Muscle layer of duodenum (tissue), 2 donors: ENCODE results near the gene FAHD1.

Experiments used
- H3K27ac ChIP-seq: one replicate; pipeline ENCODE4 v1.7.0; 2013; ENCODE audit warnings: mild to moderate bottlenecking, low read length
- H3K27me3 ChIP-seq: one replicate; pipeline ENCODE4 v1.7.0; 2013; ENCODE audit warnings: low read depth, mild to moderate bottlenecking, control low read depth, low read length
- H3K36me3 ChIP-seq, 2 donors: one replicate each; pipeline ENCODE4 v1.7.0; 2013; ENCODE audit warnings: low read length in 2 of 2, control low read depth in 1 of 2, mild to moderate bottlenecking in 1 of 2; ENCODE audit not compliant: insufficient read depth in 2 of 2, control insufficient read depth in 1 of 2
- H3K4me1 ChIP-seq, 2 donors: one replicate each; pipeline ENCODE4 v1.7.0; 2013; ENCODE audit warnings: low read length in 2 of 2, mild to moderate bottlenecking in 2 of 2, control low read depth in 1 of 2, moderate library complexity in 1 of 2; ENCODE audit not compliant: insufficient read depth in 2 of 2, control insufficient read depth in 1 of 2
- H3K4me3 ChIP-seq, 2 donors: one replicate each; pipeline ENCODE4 v1.7.0; 2013; ENCODE audit warnings: low read length in 2 of 2, low read depth in 1 of 2, mild to moderate bottlenecking in 1 of 2
- H3K9me3 ChIP-seq, 2 donors: one replicate each; pipeline ENCODE4 v1.7.0; 2013; ENCODE audit warnings: low read length in 2 of 2, control low read depth in 1 of 2, mild to moderate bottlenecking in 1 of 2; ENCODE audit not compliant: control insufficient read depth in 1 of 2
- donor health status: healthy.

Gene FAHD1

DNA sequence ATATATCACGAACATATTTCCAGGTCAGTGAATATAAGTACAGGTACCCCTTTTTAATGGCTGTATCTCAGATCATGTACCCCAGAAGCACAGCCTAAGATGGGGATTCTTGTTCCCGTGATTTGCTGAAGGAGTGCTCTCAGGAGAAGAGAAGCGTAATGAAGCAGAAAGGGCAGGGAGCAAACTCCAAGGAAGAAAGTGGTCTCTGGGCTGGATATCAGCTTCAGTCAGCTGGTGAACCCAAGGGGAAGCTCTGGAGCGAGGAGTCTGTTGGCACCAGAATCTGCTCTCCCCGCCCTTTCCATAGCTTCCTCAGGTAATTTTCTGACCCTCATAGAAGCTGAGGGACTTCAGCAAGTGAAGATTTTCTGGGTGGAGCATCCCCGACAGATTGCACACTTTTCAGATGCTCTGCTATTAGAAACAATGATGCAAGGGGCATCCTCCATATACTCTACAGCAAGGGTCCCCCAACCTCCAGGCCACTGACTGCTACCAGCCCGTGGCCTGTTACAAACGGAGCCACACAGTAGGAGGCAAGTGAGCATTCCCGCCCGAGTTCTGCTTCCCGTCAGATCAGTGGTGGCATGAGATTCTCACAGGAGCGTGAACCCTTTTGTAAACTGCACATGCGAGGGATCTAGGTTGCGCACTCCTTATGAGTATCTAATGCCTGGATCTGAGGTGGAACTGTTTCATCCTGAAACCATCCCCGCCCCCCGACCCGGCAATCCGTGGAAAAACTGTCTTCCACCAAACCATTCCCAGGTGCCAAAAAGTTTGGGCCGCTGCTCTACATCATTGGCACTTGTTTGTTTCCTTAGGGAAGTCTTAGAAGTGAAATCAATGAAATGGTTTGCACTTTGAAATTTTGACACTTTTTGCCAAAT is 4.4 kb downstream of the FAHD1 start:
- no peaks in the 10 kb centered on the region for H3K9me3 ChIP-seq
- no peaks in the 10 kb centered on the region for H3K27me3 ChIP-seq
- H3K4me1 ChIP-seq: peaks cover 14 to 29% of the 10 kb centered on the region in 2 donors
- H3K36me3 ChIP-seq: peaks cover 0 to 19% of the 10 kb centered on the region in 2 donors
- H3K4me3 ChIP-seq: no peak overlapping the region
- H3K27ac ChIP-seq: peak overlapping the region; percentile 39

DNA sequence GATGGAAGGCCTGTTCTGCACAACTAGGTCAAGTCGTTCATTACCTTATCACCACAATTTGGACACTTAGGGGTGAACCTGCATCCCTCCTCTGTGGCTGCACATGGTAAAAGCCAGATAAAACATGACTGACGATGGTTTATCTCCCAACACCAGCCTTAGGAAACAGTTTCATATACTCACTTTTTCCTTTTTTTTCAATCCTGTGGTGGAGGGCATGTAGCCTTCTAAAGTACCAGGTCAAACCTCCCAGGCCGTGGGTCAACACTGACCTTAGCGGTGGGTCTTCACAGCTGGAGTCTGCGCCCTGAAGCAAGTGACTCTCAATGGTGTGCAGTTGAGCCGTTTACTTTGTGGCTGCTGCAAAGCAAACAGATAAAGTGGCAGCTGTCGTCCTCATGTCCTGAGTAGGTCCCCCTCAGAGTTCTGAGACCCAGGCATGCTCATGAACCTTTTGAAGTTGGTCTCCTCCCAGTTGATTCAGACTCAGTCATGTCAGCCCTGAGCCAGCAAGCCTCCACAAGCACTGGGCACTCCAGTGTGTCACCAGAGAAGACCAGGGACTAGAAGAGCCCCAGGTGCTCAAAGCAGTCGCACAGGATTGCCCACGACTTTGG is 5.9 kb downstream of the FAHD1 start:
- H3K27me3 ChIP-seq: no peaks in the 10 kb centered on the region
- no peak overlapping the region for H3K4me3 ChIP-seq
- peaks cover 14 to 24% of the 10 kb centered on the region in 2 donors for H3K4me1 ChIP-seq
- H3K36me3 ChIP-seq: peaks cover 0 to 19% of the 10 kb centered on the region in 2 donors
- H3K27ac ChIP-seq: no peak overlapping the region
- H3K9me3 ChIP-seq: no peaks in the 10 kb centered on the region

DNA sequence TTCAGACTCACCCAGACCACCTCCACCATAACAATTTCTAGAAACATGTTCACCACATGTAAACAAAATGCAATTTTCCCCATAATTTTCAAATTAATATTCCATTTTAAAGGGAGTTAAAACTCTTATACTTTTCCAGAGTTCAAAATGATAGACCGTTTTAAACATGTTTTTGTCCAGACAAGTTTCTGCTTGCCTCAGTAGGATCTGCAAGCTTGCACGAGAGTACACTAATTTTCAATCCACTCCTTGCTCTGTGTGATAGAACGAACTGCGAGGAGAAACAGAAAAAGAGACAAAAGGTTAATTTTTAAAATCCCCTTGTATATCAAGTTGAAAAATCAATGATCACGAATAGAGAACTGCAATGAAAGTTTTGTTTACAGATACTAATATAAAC is 7.1 kb downstream of the FAHD1 start:
- peaks cover 5 to 12% of the 10 kb centered on the region in 2 donors for H3K4me1 ChIP-seq
- no peak overlapping the region for H3K4me3 ChIP-seq
- H3K9me3 ChIP-seq: no peaks in the 10 kb centered on the region
- no peak overlapping the region for H3K27ac ChIP-seq
- H3K27me3 ChIP-seq: no peaks in the 10 kb centered on the region
- H3K36me3 ChIP-seq: peaks cover 0 to 20% of the 10 kb centered on the region in 2 donors

DNA sequence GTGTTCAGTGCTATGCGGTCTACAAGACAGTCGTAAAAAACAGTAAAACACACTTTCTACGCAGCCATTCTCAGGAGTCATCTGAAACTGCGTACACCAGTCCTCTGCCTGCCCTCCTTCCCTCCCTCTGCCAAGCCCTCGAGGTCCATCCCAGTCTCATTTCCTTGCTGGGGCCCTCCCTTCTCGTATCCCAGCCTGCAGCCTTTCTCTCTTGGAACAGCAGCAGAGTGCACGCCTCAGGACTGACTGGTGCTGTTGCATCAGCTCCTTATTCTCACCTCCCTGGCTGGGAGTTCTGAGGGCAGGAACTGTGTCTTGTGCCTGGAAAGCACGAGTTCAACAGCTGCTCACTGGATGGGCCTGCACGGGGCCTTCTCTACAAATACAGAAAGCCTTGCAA is 12.5 kb downstream of the FAHD1 start:
- Histone ChIP-seq H3K4me1 (no peaks in the 10 kb centered on the region), H3K36me3 (peaks cover 0 to 9% of the 10 kb centered on the region in 2 donors), H3K27ac (no peak overlapping the region), H3K27me3 (no peaks in the 10 kb centered on the region), H3K9me3 (no peaks in the 10 kb centered on the region), H3K4me3 (no peak overlapping the region)

GRCh38 chr16:1845985-1846384 is 19.0 kb downstream of the FAHD1 start:
- H3K27me3 ChIP-seq: no peaks in the 10 kb centered on the region
- H3K4me3 ChIP-seq: no peak overlapping the region
- H3K27ac ChIP-seq: no peak overlapping the region
- H3K4me1 ChIP-seq: no peaks in the 10 kb centered on the region
- H3K9me3 ChIP-seq: no peaks in the 10 kb centered on the region
- no peaks in the 10 kb centered on the region for H3K36me3 ChIP-seq

DNA sequence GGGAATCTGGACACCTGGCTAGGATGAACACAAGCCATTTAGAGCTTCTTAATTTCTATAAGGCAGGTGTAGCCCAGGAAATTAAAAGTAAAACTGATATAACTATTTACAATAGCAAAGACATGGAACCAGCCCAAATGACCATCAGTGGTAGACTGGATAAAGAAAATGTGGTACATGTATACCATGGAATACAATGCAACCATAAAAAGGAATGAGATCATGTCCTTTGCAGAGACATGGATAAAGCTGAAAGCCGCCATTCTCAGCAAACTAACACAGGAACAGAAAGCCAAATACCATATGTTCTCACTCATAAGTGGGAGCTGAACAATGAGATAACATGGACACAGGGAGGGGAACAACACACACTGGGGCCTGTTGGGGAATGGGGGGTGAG is 19.4 kb downstream of the FAHD1 start:
- no peaks in the 10 kb centered on the region for H3K36me3 ChIP-seq
- no peaks in the 10 kb centered on the region for H3K27me3 ChIP-seq
- no peaks in the 10 kb centered on the region for H3K4me1 ChIP-seq

DNA sequence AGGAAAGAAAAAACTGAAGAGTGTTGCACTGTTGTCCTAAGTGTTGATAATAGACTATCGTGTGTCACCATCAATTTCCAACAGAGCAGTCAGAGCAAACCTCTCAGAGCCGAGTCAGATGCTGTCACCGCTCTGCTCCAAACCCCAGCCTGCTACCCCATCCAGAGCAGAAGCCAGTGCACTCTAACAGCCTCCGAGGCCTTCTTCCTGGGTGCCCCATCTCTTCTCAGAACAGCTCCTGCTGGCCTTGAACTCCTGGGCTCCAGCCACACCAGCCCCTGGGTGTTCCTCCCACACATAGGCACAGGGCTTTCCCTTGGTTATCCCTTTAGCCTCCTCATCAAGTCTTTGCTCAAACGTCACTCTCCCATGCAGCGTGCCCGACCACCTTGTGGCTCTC is 24.0 kb downstream of the FAHD1 start:
- no peak overlapping the region for H3K4me3 ChIP-seq
- no peak overlapping the region for H3K27ac ChIP-seq
- no peaks in the 10 kb centered on the region for H3K9me3 ChIP-seq
- H3K27me3 ChIP-seq: no peaks in the 10 kb centered on the region
- no peaks in the 10 kb centered on the region for H3K36me3 ChIP-seq
- H3K4me1 ChIP-seq: no peaks in the 10 kb centered on the region

More for the DNA sequence above, 19.4 kb downstream of the FAHD1 start:
- Histone ChIP-seq H3K4me3 (no peak overlapping the region), H3K27ac (no peak overlapping the region), H3K9me3 (no peaks in the 10 kb centered on the region)

- Histone ChIP-seq H3K4me3 (no peak overlapping the region), H3K4me1 (no peaks in the 10 kb centered on the region), H3K36me3 (no peaks in the 10 kb centered on the region), H3K9me3 (no peaks in the 10 kb centered on the region), H3K27ac (no peak overlapping the region), H3K27me3 (no peaks in the 10 kb centered on the region)
Observed at GRCh38 chr16:1851793-1852192, 24.8 kb downstream of the FAHD1 start.

- Histone ChIP-seq H3K27me3 (peaks cover 16% of the 10 kb centered on the region), H3K4me1 (no peaks in the 10 kb centered on the region), H3K4me3 (no peak overlapping the region), H3K9me3 (no peaks in the 10 kb centered on the region), H3K36me3 (no peaks in the 10 kb centered on the region), H3K27ac (no peak overlapping the region)
Observed at GRCh38 chr16:1857433-1858097, 30.6 kb downstream of the FAHD1 start.

DNA sequence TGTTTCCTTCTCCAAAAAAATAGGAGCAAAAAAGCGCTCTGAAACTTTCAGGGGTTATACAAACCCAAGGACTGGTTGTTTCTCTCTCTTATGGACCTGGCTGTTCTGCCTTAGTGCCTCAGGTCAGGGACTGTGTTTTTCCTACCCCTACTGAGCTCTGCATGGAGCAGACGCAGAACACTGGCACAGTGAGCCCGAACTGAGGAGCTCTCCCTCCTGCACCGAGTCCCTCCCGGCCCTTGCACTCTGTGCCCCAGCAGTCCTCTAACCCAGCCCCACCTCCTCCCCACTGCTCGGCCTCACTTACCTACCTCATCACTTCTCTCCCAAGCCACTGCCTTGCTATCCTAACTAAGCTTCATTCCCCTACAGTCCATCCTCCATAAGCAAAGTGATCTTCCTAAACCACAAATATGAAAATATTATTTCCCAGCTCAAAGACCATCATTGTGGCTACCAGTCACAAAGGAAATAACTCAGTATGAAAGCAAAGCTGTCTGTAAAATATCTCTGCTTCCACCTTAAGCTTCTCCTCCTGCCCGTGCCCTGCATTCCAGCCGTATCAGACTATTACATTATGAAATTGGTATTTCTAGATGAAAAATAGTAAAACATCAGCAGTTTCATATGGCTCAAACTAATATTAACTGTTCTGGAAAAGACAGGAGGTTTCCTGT is 31.3 kb downstream of the FAHD1 start:
- Histone ChIP-seq H3K27ac (no peak overlapping the region), H3K27me3 (peaks cover 16% of the 10 kb centered on the region), H3K36me3 (no peaks in the 10 kb centered on the region), H3K4me1 (no peaks in the 10 kb centered on the region), H3K9me3 (no peaks in the 10 kb centered on the region), H3K4me3 (no peak overlapping the region)

DNA sequence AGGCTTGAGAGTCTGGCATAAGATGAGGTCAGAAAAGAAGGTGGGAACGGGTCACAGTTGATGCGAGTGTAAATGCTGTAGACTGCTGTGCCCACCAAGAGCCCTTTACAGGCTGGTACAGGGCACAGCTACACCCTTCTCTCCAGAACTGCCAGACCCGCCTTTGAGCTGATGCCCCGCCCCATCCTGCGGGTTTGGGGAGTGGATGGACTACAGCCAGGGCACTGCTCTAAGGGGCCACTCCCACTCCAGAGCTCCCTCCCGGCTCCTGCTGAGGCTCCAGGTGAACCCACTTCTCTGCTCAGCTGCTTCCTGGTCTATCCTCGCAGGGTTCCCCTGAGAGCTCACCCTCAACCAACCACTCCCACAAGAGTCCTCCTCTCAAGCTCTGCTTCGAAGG is 32.6 kb downstream of the FAHD1 start:
- H3K4me3 ChIP-seq: no peak overlapping the region
- no peak overlapping the region for H3K27ac ChIP-seq
- H3K4me1 ChIP-seq: no peaks in the 10 kb centered on the region
- peaks cover 16% of the 10 kb centered on the region for H3K27me3 ChIP-seq
- H3K9me3 ChIP-seq: no peaks in the 10 kb centered on the region
- no peaks in the 10 kb centered on the region for H3K36me3 ChIP-seq
